ENCODE data around the gene MMP15. TPM values are rescaled to one million over a fixed set of nuclear protein-coding genes. Genes with fewer than 3 reads are reported as not detected.

The MMP15 gene
- total and polyA plus RNA-seq, 8 donors = 8.1 to 140 (median 22.2) TPM

DNA sequence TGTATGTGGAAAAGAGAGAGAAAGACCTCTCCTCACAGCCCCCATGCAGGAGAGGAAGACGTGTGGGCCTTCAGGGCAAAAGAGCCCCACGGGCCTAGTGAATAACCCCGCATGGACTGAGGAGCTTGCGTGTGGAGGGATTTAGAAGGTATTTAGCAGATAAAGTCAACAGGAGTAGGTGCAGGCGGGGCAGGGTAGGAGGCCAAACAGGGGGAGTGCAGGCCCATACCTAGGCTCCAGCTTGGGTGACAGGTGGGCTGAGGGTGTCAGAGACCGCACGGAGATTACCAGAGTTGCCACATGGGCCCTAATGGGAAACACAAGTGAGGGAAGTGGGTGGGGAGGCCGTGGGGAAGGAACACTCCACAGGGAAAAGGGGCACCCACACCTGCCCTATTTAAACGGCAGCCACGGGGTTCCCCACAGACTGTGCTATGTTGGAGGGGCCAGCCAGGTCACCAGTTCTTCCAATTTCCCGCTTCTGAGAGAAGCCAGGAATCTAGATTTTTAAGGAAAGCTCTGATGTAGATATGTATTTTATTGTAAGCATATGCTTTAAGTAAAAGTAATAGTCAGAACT is 46.5 kb upstream of the MMP15 start:
- Histone ChIP-seq H3K27me3 (peaks cover 0 to under 1% (median 0%) of the 10 kb centered on the region in 3 donors), H3K4me1 (peaks cover 0 to 8% (median 3%) of the 10 kb centered on the region in 4 donors), H3K9me3 (no peaks in the 10 kb centered on the region), H3K4me3 (no peak overlapping the region), H3K27ac (no peak overlapping the region), H3K36me3 (no peaks in the 10 kb centered on the region)
- TF ChIP-seq POLR2AphosphoS5 (IDR thresholded peaks at IDR 0.05) (no peak), POLR2A (IDR thresholded peaks at IDR 0.05) (no peak), EP300 (IDR thresholded peaks at IDR 0.05) (no peak), CTCF (IDR thresholded peaks at IDR 0.05) (no peak)
- WGBS, 5 donors = 81 to 88% (median 87%) methylated on average over 11 of the region's 11 CpGs
- intact Hi-C loops (cut with DNase I; ENCODE audit: low total_unique reads) = no loop called here
- no peak for DNase-seq

DNA sequence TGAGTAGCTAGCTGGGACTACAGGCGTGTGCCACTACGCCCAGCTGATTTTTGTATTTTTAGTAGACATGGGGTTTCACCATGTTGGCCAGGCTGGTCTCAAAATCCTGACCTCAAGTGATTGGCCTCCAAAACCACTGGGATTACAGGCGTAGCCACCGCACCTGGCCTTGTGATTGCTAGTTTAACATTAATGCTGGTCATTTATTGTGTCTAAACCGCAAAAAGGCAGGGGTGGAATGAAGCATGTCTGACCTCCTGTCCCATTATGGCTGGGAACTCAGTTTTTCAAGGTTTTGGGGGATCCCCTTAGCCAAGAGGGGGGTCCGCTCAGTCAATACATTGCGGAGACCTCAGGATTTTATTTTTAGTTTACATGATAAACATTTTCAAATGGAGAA is 43.9 kb upstream of the MMP15 start:
- no peaks in the 10 kb centered on the region for H3K9me3 ChIP-seq
- TF ChIP-seq POLR2AphosphoS5 (IDR thresholded peaks at IDR 0.05) = no peak
- TF ChIP-seq CTCF (IDR thresholded peaks at IDR 0.05) = no peak
- no peak for TF ChIP-seq EP300 (IDR thresholded peaks at IDR 0.05)
- no peak for TF ChIP-seq POLR2A (IDR thresholded peaks at IDR 0.05)
- H3K4me3 ChIP-seq = no peak overlapping the region
- peaks cover 16 to 24% (median 21%) of the 10 kb centered on the region in 4 donors for H3K4me1 ChIP-seq
- no peak overlapping the region for H3K27ac ChIP-seq
- 87 to 94% (median 90%) methylated on average over 7 of the region's 7 CpGs for WGBS, 5 donors
- peaks cover 0 to 23% (median 4%) of the 10 kb centered on the region in 3 donors for H3K27me3 ChIP-seq
- H3K36me3 ChIP-seq = no peaks in the 10 kb centered on the region
- intact Hi-C loops (cut with DNase I; ENCODE audit: low total_unique reads) = no loop called here
- no peak for DNase-seq

- no peak for DNase-seq
- H3K27me3 ChIP-seq = peaks cover 0 to 23% (median 4%) of the 10 kb centered on the region in 3 donors
- H3K4me3 ChIP-seq = no peak overlapping the region
- no peaks in the 10 kb centered on the region for H3K9me3 ChIP-seq
- H3K36me3 ChIP-seq = no peaks in the 10 kb centered on the region
- peaks cover 16 to 24% (median 21%) of the 10 kb centered on the region in 4 donors for H3K4me1 ChIP-seq
- TF ChIP-seq EP300 (IDR thresholded peaks at IDR 0.05) (no peak), CTCF (IDR thresholded peaks at IDR 0.05) (no peak), POLR2AphosphoS5 (IDR thresholded peaks at IDR 0.05) (no peak), POLR2A (IDR thresholded peaks at IDR 0.05) (no peak)
- 67 to 71% (median 68%) methylated on average over 5 of the region's 5 CpGs for WGBS, 5 donors
- no peak overlapping the region for H3K27ac ChIP-seq
- intact Hi-C loops (cut with DNase I; ENCODE audit: low total_unique reads) = no loop called here
These were observed 43.2 kb upstream of the MMP15 start for GRCh38 chr16:57982385-57982784.

DNA sequence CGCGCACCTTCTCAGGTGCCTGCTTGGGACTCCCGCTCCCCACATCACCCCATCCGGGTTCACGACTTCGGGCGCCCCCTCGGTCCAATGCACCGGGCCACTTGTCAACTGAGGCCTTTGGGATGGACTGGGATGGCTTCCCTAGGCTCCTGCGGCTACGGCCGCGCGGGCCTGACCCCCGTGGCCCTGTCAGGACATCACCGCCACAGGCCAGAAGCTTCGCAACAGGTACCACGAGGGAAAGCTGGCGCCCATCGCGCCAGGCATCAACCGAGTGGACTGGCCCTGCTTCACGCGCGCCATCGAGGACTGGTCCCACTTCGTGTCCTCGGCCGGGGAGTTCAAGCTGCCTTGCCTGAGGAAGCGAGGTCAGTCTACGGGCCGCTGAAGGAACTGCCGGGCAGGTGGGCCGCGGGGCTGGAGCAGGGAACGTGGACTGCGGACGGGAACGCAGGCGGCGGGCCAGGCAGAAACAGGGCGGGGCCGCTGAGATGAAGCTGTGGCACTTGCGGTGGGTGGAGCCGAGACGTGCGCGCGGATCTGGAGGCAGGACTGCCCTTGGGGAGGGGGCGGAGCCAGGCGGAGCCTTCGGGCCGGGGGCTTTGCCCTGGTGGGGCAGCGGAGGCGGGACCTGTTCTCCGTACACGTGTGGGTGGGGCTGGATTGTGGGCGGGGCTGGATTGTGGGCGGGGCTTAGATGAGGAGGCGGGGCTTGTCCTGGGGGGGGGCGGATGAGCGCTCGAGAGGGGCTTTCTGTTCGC is 40.9 kb upstream of the MMP15 start:
- no peaks in the 10 kb centered on the region for H3K9me3 ChIP-seq
- TF ChIP-seq CTCF (IDR thresholded peaks at IDR 0.05) (no peak), POLR2A (IDR thresholded peaks at IDR 0.05) (no peak), POLR2AphosphoS5 (IDR thresholded peaks at IDR 0.05) (no peak), EP300 (IDR thresholded peaks at IDR 0.05) (no peak)
- 8 to 18% (median 8%) methylated on average over 26 to 64 of the region's 64 CpGs for WGBS, 5 donors

More for the DNA sequence above, 40.9 kb upstream of the MMP15 start:
- Histone ChIP-seq H3K4me3 (peak overlapping the region; percentile 54 to 65 (median 57)), H3K4me1 (peaks cover 16 to 24% (median 21%) of the 10 kb centered on the region in 4 donors), H3K27ac (peak overlapping the region in 3 of 5 donors; percentile 41 to 67 (median 60)), H3K27me3 (peaks cover 0 to 23% (median 4%) of the 10 kb centered on the region in 3 donors), H3K36me3 (no peaks in the 10 kb centered on the region)
- peak; percentile 87 to 96 for DNase-seq
- intact Hi-C loops (cut with DNase I; ENCODE audit: low total_unique reads) = no loop called here

Data from stomach (tissue), 9 donors.